Fibroblast of the aortic adventitia (primary cell): Measurements from ENCODE around the gene FCRL4. TPM values are rescaled to one million over a fixed set of nuclear protein-coding genes. Genes with fewer than 3 reads are reported as not detected.

Experiments used
- DNase-seq: peaks from one replicate; pipeline ENCODE4 v3.0.0-alpha.2; 2010; ENCODE audit warnings: low read depth
- H3K4me3 ChIP-seq: 2 replicates; pipeline ENCODE4 v1.5.1; 2011; ENCODE audit warnings: low read depth, mild to moderate bottlenecking, control low read depth, low read length, moderate library complexity
- CTCF ChIP-seq: IDR thresholded peaks from 2 replicates; pipeline ENCODE4 v1.5.1; 2011; ENCODE audit warnings: mild to moderate bottlenecking, low read length, control low read depth, inconsistent platforms; ENCODE audit not compliant: insufficient read depth
- total RNA-seq: library from RNA; depleted of rRNA; stranded (reverse); fragments of >200 nt; gene quantifications from 2 replicates; pipeline ENCODE4 v1.2.3, GENCODE V29; 2012; ENCODE audit warnings: low replicate concordance

The FCRL4 gene
- total RNA-seq, 1 donor = not detected

- DNase-seq = no peak
- H3K4me3 ChIP-seq = no peak overlapping the region
- TF ChIP-seq CTCF = no peak
Measured at GRCh38 chr1:157624471-157624870, 26.6 kb upstream of the FCRL4 start.

GRCh38 chr1:157622471-157622870, 24.6 kb upstream of the FCRL4 start:
- no peak for TF ChIP-seq CTCF
- H3K4me3 ChIP-seq = no peak overlapping the region
- no peak for DNase-seq

- no peak for DNase-seq
- no peak for TF ChIP-seq CTCF
- H3K4me3 ChIP-seq = no peak overlapping the region
Measured at GRCh38 chr1:157618190-157618589, 20.3 kb upstream of the FCRL4 start.

- TF ChIP-seq CTCF = no peak
- no peak overlapping the region for H3K4me3 ChIP-seq
- no peak for DNase-seq
Measured at GRCh38 chr1:157600236-157600635, 2.4 kb upstream of the FCRL4 start.

GRCh38 chr1:157596384-157596783, 1.5 kb downstream of the FCRL4 start:
- H3K4me3 ChIP-seq = no peak overlapping the region
- no peak for DNase-seq
- no peak for TF ChIP-seq CTCF

GRCh38 chr1:157595356-157595755, 2.5 kb downstream of the FCRL4 start:
- no peak for DNase-seq
- no peak overlapping the region for H3K4me3 ChIP-seq
- TF ChIP-seq CTCF = no peak

GRCh38 chr1:157585984-157586383, 11.9 kb downstream of the FCRL4 start:
- no peak overlapping the region for H3K4me3 ChIP-seq
- no peak for DNase-seq
- no peak for TF ChIP-seq CTCF
